Tibial artery (tissue), 4 donors: Measurements from ENCODE around the gene PCDH12.

Experiments used
- DNase-seq, 2 donors: peaks; one replicate each; pipeline ENCODE4 v3.0.0-alpha.2; 2019
- H3K27ac ChIP-seq, 2 donors: fragments of 200-600 bp; sonication (generic) in 1 of 2; 1 replicate in 1 of 2; 2 replicates in 1 of 2; pipeline ENCODE4 v1.5.1; 2018 to 2019; ENCODE audit warnings: mild to moderate bottlenecking in 1 of 2
- H3K27me3 ChIP-seq, 2 donors: fragments of 200-600 bp; sonication (generic) in 1 of 2; one replicate each; pipeline versions ENCODE4 v1.5.1 to v1.6.0; 2016 to 2019
- H3K36me3 ChIP-seq, 3 donors: fragments of 200-600 bp; sonication (generic) in 2 of 3; one replicate each; pipeline ENCODE4 v1.5.1; 2016 to 2019; ENCODE audit warnings: mild to moderate bottlenecking in 2 of 3
- H3K4me1 ChIP-seq, 4 donors: fragments of 200-600 bp; sonication (generic) in 2 of 4; 1 replicate in 3 of 4; 2 replicates in 1 of 4; pipeline ENCODE4 v1.5.1; 2016 to 2019
- H3K4me3 ChIP-seq, 2 donors: fragments of 200-600 bp; sonication (generic) in 1 of 2; 1 replicate in 1 of 2; 2 replicates in 1 of 2; pipeline ENCODE4 v1.5.1; 2018 to 2019; ENCODE audit warnings: mild to moderate bottlenecking in 2 of 2
- H3K9me3 ChIP-seq, 3 donors: fragments of 200-600 bp; sonication (generic) in 1 of 3; one replicate each; pipeline ENCODE4 v1.5.1; 2016 to 2019
- CTCF ChIP-seq, 2 experiments: fragments of 200-600 bp in 1 of 2; fragments of 450-650 bp in 1 of 2; IDR thresholded peaks; one replicate each; pipeline ENCODE4 v1.5.1; 2017 to 2019; ENCODE audit warnings: antibody characterized with exemption in 2 of 2, mild to moderate bottlenecking in 1 of 2, moderate library complexity in 1 of 2
- intact Hi-C: fragments of 100-400 bp; cut with DNase I; formaldehyde crosslinking; loops from one replicate; pipeline ENCODE4 v1.15.0; 2023; ENCODE audit warnings: low total_unique reads

Gene PCDH12

DNA sequence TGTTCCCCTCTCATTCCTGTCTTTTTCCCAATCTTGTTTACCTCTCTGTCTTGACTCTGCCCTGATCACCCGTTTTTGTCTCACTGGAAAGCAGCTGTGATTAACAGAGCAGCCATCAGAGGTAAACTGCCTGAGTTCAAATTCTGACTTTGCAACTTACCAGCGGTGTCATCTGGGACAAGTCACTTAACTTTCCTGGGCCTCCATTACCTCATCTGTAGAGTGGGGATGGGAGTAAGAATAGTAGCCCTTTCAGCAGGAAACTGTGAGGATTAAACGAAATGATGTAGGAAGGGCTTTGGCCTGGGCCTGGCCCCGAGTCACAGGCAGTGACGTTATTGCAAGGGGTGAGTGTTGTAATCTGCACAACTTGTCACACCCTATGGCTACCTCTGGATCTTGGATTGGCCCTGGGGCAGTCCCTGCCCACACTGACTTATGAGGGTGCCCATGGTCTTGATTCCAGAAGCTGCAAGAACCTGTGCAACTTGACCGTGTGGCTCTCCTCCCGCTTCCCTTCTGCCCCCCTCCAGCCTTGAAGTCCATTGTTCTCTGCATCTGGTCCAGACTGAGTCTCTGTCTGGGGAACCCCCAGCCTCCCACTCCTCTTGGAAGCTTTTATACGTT lies 657 bp upstream of the PCDH12 start:
- Histone ChIP-seq H3K27ac (no peak overlapping the region), H3K36me3 (peaks cover 0 to 7% (median 0%) of the 10 kb centered on the region in 3 donors), H3K4me1 (no peaks in the 10 kb centered on the region), H3K9me3 (no peaks in the 10 kb centered on the region), H3K4me3 (no peak overlapping the region), H3K27me3 (no peaks in the 10 kb centered on the region)
- no peak for TF ChIP-seq CTCF (IDR thresholded peaks at IDR 0.05)
- no peak for DNase-seq
- intact Hi-C loops = loop anchor here (5.0 to 10.0 kb wide), 2 partner anchors 54 to 76 kb away; no protein-coding TSS in a partner anchor

DNA sequence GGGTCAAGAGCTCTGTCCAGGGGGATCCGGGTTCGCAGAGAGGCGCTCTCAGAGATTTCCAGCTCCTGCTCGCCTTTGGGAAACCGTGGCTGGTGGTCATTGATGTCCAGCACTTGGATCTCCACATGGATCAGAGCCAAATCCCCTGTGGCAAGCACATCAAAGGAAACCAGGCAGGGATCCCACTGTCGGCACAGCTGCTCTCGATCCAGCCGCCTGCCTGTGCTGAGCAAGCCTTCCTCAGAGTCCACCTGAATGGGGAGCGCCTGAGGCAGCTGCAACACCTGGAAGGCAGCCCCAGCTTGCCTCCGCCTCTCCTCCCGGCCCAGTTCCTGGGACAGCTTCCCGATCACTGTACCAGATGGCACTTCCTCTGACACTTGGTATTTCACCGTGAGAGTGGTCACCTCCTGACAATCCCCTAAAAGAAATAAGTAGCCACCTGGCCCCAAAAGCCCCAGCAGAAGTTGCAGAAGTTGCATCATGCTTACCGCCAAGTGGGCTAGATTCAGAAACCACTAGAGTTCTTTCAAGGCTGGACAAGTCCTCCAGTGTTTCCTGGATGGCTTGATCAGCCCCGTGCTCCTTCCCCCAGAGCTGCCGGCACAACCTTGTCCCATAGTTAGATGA lies 520 bp downstream of the PCDH12 start:
- H3K4me3 ChIP-seq = no peak overlapping the region
- intact Hi-C loops = loop anchor here (5.0 to 10.0 kb wide), 2 partner anchors 53 to 75 kb away; no protein-coding TSS in a partner anchor
- H3K4me1 ChIP-seq = no peaks in the 10 kb centered on the region
- H3K27me3 ChIP-seq = no peaks in the 10 kb centered on the region
- no peak for TF ChIP-seq CTCF (IDR thresholded peaks at IDR 0.05)
- no peak for DNase-seq
- no peak overlapping the region for H3K27ac ChIP-seq
- H3K9me3 ChIP-seq = no peaks in the 10 kb centered on the region
- peaks cover 0 to 7% (median 0%) of the 10 kb centered on the region in 3 donors for H3K36me3 ChIP-seq

- intact Hi-C loops = loop anchor here (10.0 kb wide), 1 partner anchor 49 kb away; no protein-coding TSS in a partner anchor
- H3K27ac ChIP-seq = no peak overlapping the region
- H3K27me3 ChIP-seq = no peaks in the 10 kb centered on the region
- no peaks in the 10 kb centered on the region for H3K4me1 ChIP-seq
- no peaks in the 10 kb centered on the region for H3K9me3 ChIP-seq
- H3K36me3 ChIP-seq = peaks cover 0 to 7% (median 0%) of the 10 kb centered on the region in 3 donors
- H3K4me3 ChIP-seq = no peak overlapping the region
- no peak for TF ChIP-seq CTCF (IDR thresholded peaks at IDR 0.05)
- DNase-seq = no peak
Measured at GRCh38 chr5:141954194-141954593, 3.8 kb downstream of the PCDH12 start.

DNA sequence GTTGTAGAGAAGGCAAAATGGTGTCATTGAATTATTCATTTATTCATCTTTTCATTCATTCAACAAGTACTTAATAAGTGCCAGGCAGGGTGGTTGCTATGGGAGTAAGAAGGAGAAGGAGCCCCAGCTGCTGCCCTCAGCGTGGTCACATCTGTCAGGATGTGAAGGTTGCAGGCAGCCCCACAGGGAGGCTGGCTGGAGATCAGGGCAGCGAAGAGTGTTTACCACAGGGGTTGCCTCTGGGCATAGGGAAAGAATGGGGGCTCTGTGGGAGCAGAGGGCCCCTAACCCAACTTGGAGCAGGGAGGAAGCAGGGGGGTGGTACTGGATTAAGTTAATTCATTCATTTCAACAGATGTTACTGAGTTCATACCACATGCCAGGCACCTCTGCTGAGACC lies 6.0 kb downstream of the PCDH12 start:
- no peak overlapping the region for H3K27ac ChIP-seq
- DNase-seq = peak in 1 of 2 donors; percentile 33
- no peak overlapping the region for H3K4me3 ChIP-seq
- H3K4me1 ChIP-seq = no peaks in the 10 kb centered on the region
- H3K27me3 ChIP-seq = no peaks in the 10 kb centered on the region
- no peak for TF ChIP-seq CTCF (IDR thresholded peaks at IDR 0.05)
- intact Hi-C loops = loop anchor here (10.0 kb wide), 1 partner anchor 47 kb away; no protein-coding TSS in a partner anchor
- H3K36me3 ChIP-seq = peaks cover 0 to 7% (median 0%) of the 10 kb centered on the region in 3 donors
- no peaks in the 10 kb centered on the region for H3K9me3 ChIP-seq

DNA sequence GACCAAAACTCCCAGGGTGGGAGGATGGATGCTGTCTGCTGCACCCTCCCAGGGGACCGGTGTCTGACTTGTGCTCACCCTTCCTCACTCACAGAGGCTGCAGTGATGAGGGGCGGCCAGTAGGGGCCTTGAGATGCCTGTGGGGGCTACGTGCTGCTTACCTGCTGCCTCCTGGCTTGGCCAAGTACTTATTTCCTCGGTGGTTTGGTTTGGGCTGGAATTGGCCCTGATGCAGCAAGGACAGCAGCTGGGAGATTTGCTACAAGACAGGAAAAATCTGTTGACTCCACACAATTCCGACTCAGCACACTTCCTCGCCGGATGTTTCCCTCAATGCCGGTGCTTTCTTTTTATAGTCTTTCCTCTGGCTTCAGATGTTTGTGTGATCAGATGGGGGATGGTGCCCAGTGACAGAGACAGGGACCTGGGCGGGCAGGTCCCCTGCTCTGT lies 6.6 kb downstream of the PCDH12 start:
- Histone ChIP-seq H3K9me3 (no peaks in the 10 kb centered on the region), H3K4me1 (no peaks in the 10 kb centered on the region), H3K27ac (no peak overlapping the region), H3K4me3 (no peak overlapping the region), H3K36me3 (peaks cover 0 to 7% (median 0%) of the 10 kb centered on the region in 3 donors), H3K27me3 (no peaks in the 10 kb centered on the region)
- DNase-seq = peak in 1 of 2 donors; percentile 53
- intact Hi-C loops = loop anchor here (10.0 kb wide), 1 partner anchor 47 kb away; no protein-coding TSS in a partner anchor
- TF ChIP-seq CTCF (IDR thresholded peaks at IDR 0.05) = no peak
